Medulla oblongata (tissue), 1 donor: ENCODE measurements around the gene MAP3K6.
A peak's percentile ranks its signal among the peaks of the same experiment; 100 is the strongest.

Experiments used
- DNase-seq: peaks from one replicate; pipeline ENCODE4 v3.0.0-alpha.2; 2015; ENCODE audit errors: extremely low spot score

Gene MAP3K6

GRCh38 chr1:27357281-27358037, 9.3 kb downstream of the MAP3K6 start:
- peak; percentile 47 for DNase-seq

- no peak for DNase-seq
Observed at GRCh38 chr1:27356619-27357280, 10.0 kb downstream of the MAP3K6 start.

- DNase-seq = no peak
Observed at GRCh38 chr1:27356277-27356618, 10.5 kb downstream of the MAP3K6 start.

- no peak for DNase-seq
Observed at GRCh38 chr1:27355683-27356082, 11.1 kb downstream of the MAP3K6 start.

GRCh38 chr1:27353629-27354028, 13.1 kb downstream of the MAP3K6 start:
- DNase-seq = no peak

- no peak for DNase-seq
Observed at GRCh38 chr1:27353166-27353565, 13.6 kb downstream of the MAP3K6 start.

- DNase-seq = no peak
Observed at GRCh38 chr1:27351541-27352107, 15.1 kb downstream of the MAP3K6 start.

GRCh38 chr1:27350663-27351540, 15.9 kb downstream of the MAP3K6 start:
- DNase-seq = no peak

GRCh38 chr1:27349784-27350662, 16.7 kb downstream of the MAP3K6 start:
- DNase-seq = no peak

GRCh38 chr1:27348861-27349783, 17.6 kb downstream of the MAP3K6 start:
- DNase-seq = no peak

GRCh38 chr1:27346991-27347624, 19.7 kb downstream of the MAP3K6 start:
- DNase-seq = no peak

- DNase-seq = no peak
Observed at GRCh38 chr1:27346357-27346756, 20.4 kb downstream of the MAP3K6 start.

GRCh38 chr1:27345272-27345671, 21.5 kb downstream of the MAP3K6 start:
- DNase-seq = no peak

- no peak for DNase-seq
Observed at GRCh38 chr1:27343639-27344025, 23.1 kb downstream of the MAP3K6 start.

GRCh38 chr1:27342778-27343638, 23.8 kb downstream of the MAP3K6 start:
- DNase-seq = no peak

- DNase-seq = no peak
Observed at GRCh38 chr1:27342391-27342777, 24.4 kb downstream of the MAP3K6 start.

GRCh38 chr1:27341525-27342252, 25.1 kb downstream of the MAP3K6 start, which contains the start of gene SYTL1:
SYTL1 (plus strand) TSS chr1:27342022; CDS start chr1:27345335, 3,313 bp downstream.
- DNase-seq = no peak

- DNase-seq = no peak
Observed at GRCh38 chr1:27339213-27339612, 27.5 kb downstream of the MAP3K6 start.
